ENCODE measurements around the gene STING1.
A peak's percentile ranks its signal among the peaks of the same experiment; 100 is the strongest.
"Not testable (repeated sequence)": the region's sequence is repeated elsewhere in the genome, so short reads cannot be mapped to it uniquely, and the experiment has no call there.

Gene STING1

GRCh38 chr5:139482050-139482889, at the start of gene STING1:
STING1 (minus strand) TSS chr5:139482758; CDS start chr5:139481704, 1,054 bp downstream.
- peak; percentile 75 for DNase-seq

GRCh38 chr5:139531772-139532169, 49.2 kb upstream of the STING1 start:
- DNase-seq, result no peak

GRCh38 chr5:139530079-139530478, 47.5 kb upstream of the STING1 start:
- not testable (repeated sequence) for DNase-seq

GRCh38 chr5:139528695-139529094, 46.1 kb upstream of the STING1 start:
- not testable (repeated sequence) for DNase-seq

GRCh38 chr5:139527896-139528467, 45.4 kb upstream of the STING1 start:
- DNase-seq, result not testable (repeated sequence)

- not testable (repeated sequence) for DNase-seq
These were observed 44.5 kb upstream of the STING1 start for GRCh38 chr5:139527090-139527470.

- DNase-seq, result not testable (repeated sequence)
These were observed 43.9 kb upstream of the STING1 start for GRCh38 chr5:139526309-139527089.

- DNase-seq, result not testable (repeated sequence)
These were observed 43.2 kb upstream of the STING1 start for GRCh38 chr5:139525586-139526308.

GRCh38 chr5:139524940-139525585, 42.5 kb upstream of the STING1 start:
- DNase-seq, result no peak

GRCh38 chr5:139524446-139524845, 41.9 kb upstream of the STING1 start:
- DNase-seq, result no peak

- no peak for DNase-seq
These were observed 41.3 kb upstream of the STING1 start for GRCh38 chr5:139523635-139524445.

- peak; percentile 83 for DNase-seq
These were observed 35.4 kb upstream of the STING1 start for GRCh38 chr5:139517683-139518564.

- DNase-seq, result no peak
These were observed 31.9 kb upstream of the STING1 start for GRCh38 chr5:139514486-139514856.

- no peak for DNase-seq
These were observed 31.4 kb upstream of the STING1 start for GRCh38 chr5:139513852-139514485.

- peak; percentile 86 for DNase-seq
These were observed 30.9 kb upstream of the STING1 start for GRCh38 chr5:139513434-139513833.

GRCh38 chr5:139512786-139513390, 30.3 kb upstream of the STING1 start:
- peak; percentile 17 for DNase-seq

GRCh38 chr5:139504722-139505121, 22.2 kb upstream of the STING1 start:
- not testable (repeated sequence) for DNase-seq

GRCh38 chr5:139503879-139504278, 21.3 kb upstream of the STING1 start:
- not testable (repeated sequence) for DNase-seq
